HL-60 (cell line): ENCODE results near the gene CD164L2.

Experiments
- GABPA ChIP-seq: IDR thresholded peaks from 2 replicates; pipeline ENCODE4 v1.6.1; 2012; ENCODE audit warnings: low read depth
- POLR2AphosphoS5 ChIP-seq: IDR thresholded peaks from 2 replicates; pipeline ENCODE4 v1.6.1; 2012; ENCODE audit warnings: low read depth
- REST ChIP-seq: IDR thresholded peaks from 2 replicates; pipeline ENCODE4 v1.6.1; 2012; ENCODE audit warnings: low read depth; ENCODE audit not compliant: insufficient replicate concordance
- TF ChIP-seq, protein P1 (sequence below): IDR thresholded peaks from one replicate; pipeline ENCODE4 v1.5.1; 2011; ENCODE audit warnings: low read length, control low read depth, inconsistent platforms; ENCODE audit not compliant: insufficient read depth

DNA sequence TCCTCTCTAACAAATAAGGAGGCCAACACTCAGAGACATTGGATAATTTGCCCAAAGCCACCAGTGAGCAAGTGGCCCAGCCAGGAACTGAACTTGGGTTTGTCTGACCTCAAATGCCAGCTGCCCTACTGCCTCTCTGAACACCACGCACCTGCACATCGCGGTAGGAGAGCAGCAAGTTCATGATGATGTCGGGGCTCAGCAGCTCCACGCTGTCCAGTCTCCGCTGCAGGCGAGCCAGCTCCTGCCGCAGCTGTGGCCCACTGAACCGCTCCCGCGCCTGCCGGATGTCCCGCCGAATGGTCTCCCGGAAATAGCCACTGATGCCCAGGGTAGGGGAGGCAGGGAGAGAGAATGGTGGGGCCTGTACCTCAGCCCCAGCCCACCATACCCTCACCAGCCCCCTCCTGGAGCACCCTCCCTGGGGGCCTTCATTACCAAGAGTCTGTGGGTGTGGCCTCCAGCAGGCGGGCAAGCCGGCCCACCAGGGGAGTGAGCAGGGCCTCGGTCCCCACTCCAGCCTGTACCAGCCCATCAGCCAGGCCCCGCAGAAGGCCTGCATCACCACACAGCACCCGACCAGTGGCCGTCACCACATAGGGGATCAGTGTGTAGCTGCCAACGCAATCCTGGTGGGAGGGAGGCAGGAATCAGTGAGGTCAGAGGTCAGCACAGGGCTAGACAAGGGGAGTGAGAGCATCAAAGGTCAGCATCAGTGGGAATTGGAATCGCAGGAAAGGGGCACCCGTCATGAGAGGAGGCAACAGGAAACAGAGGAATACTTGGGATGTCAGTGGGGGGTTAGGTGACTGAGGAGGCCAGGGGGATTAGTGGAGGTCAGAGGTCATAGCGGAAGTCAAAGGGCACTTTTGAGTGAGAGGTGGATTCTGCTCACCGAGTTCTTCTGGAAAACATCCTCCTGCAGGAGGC lies 19.1 kb downstream of the CD164L2 start:
- TF ChIP-seq, protein P1, sequence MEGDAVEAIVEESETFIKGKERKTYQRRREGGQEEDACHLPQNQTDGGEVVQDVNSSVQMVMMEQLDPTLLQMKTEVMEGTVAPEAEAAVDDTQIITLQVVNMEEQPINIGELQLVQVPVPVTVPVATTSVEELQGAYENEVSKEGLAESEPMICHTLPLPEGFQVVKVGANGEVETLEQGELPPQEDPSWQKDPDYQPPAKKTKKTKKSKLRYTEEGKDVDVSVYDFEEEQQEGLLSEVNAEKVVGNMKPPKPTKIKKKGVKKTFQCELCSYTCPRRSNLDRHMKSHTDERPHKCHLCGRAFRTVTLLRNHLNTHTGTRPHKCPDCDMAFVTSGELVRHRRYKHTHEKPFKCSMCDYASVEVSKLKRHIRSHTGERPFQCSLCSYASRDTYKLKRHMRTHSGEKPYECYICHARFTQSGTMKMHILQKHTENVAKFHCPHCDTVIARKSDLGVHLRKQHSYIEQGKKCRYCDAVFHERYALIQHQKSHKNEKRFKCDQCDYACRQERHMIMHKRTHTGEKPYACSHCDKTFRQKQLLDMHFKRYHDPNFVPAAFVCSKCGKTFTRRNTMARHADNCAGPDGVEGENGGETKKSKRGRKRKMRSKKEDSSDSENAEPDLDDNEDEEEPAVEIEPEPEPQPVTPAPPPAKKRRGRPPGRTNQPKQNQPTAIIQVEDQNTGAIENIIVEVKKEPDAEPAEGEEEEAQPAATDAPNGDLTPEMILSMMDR = no peak
- TF ChIP-seq POLR2AphosphoS5 = no peak
- no peak for TF ChIP-seq REST
- TF ChIP-seq GABPA = no peak
